ENCODE data around the gene VRK3. TPM values are rescaled to one million over a fixed set of nuclear protein-coding genes. Genes with fewer than 3 reads are reported as not detected.

The VRK3 gene
- total and polyA plus RNA-seq, 2 donors (not counting 1 experiment from before 2014, with no cell fraction given), result 26.9 to 40.6 TPM

- Histone ChIP-seq H3K36me3 (ENCODE audit: control insufficient read depth, insufficient read depth, low read length) (peaks cover 20% of the 10 kb centered on the region), H3K27ac (ENCODE audit: insufficient read depth, low read length) (no peak overlapping the region), H3K9ac (ENCODE audit: insufficient read depth, low read length) (no peak overlapping the region), H3K79me2 (ENCODE audit: control insufficient read depth, insufficient read depth, low read length) (no peaks in the 10 kb centered on the region), H3K4me1 (ENCODE audit: control insufficient read depth, extremely low read depth, insufficient read depth, low read length) (no peaks in the 10 kb centered on the region), H3K4me2 (ENCODE audit: extremely low read depth, insufficient read depth, low read length) (no peak overlapping the region), H4K20me1 (ENCODE audit: control insufficient read depth, extremely low read depth, insufficient read depth, low read length) (no peaks in the 10 kb centered on the region), H3K4me3 (replicated peaks in 1 of 4; ENCODE audit: control extremely low read depth in 1 of 4, insufficient read depth in 1 of 4, low read depth in 3 of 4, low read length in 4 of 4) (no peak overlapping the region), H3K27me3 (ENCODE audit: control insufficient read depth, insufficient read depth, low read length) (no peaks in the 10 kb centered on the region), H2AFZ (ENCODE audit: low read length) (no peak overlapping the region), H3K9me3 (ENCODE audit: control insufficient read depth, insufficient read depth, low read depth, low read length) (peaks cover 13% of the 10 kb centered on the region)
- TF ChIP-seq CTCF (conservative IDR thresholded peaks at IDR 0.05 in 1 of 2, IDR thresholded peaks at IDR 0.05 in 1 of 2; ENCODE audit: low read depth in 1 of 2, low read length in 2 of 2) (no peak), EZH2 (IDR thresholded peaks at IDR 0.05; ENCODE audit: low read length, missing control alignments) (no peak)
- DNase-seq (ENCODE audit: low read depth in 2 of 2), result peak in 1 of 2 donors; percentile 72
Observed at GRCh38 chr19:50047671-50048070, 22.5 kb upstream of the VRK3 start.

DNA sequence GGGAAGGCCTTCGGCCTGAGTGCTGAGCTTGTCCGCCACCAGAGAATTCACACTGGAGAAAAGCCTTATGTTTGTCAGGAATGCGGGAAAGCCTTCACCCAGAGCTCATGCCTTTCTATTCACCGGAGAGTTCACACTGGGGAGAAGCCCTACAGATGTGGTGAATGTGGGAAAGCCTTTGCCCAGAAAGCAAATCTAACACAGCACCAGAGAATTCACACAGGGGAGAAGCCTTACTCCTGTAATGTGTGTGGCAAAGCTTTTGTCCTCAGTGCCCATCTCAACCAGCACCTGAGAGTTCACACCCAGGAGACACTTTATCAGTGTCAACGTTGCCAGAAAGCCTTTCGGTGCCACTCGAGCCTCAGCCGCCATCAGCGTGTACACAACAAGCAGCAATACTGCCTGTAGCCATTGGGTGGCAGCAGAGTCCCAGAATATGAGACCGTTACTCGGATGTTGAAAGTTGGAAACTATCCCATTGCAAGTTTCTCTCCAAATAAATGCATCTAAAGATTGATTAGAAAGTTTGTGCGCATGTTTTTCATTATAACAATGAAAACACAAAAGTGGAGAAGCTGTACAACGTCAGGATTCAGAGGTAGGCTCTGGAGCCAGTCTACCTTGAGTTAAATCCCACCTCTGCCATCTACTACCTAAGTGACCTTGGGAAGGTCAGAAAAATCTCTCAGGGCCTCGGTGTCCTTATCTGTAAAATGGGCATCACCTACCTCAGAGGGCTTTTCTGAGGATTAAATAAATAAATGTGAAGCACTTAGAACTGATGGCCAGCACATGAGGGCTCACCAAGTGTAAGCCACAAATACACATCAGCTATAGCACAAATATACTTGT, 21.7 kb upstream of the VRK3 start:
- no peak overlapping the region for H3K9ac ChIP-seq (ENCODE audit: insufficient read depth, low read length)
- H3K36me3 ChIP-seq (ENCODE audit: control insufficient read depth, insufficient read depth, low read length), result peaks cover 23% of the 10 kb centered on the region
- H3K27me3 ChIP-seq (ENCODE audit: control insufficient read depth, insufficient read depth, low read length), result no peaks in the 10 kb centered on the region
- TF ChIP-seq EZH2 (IDR thresholded peaks at IDR 0.05; ENCODE audit: low read length, missing control alignments) (no peak), CTCF (conservative IDR thresholded peaks at IDR 0.05 in 1 of 2, IDR thresholded peaks at IDR 0.05 in 1 of 2; ENCODE audit: low read depth in 1 of 2, low read length in 2 of 2) (peak; percentile 44 to 56)
- peak in 1 of 2 donors; percentile 30 for DNase-seq (ENCODE audit: low read depth in 2 of 2)
- no peak overlapping the region for H2AFZ ChIP-seq (ENCODE audit: low read length)
- no peak overlapping the region for H3K27ac ChIP-seq (ENCODE audit: insufficient read depth, low read length)
- H3K4me1 ChIP-seq (ENCODE audit: control insufficient read depth, extremely low read depth, insufficient read depth, low read length), result no peaks in the 10 kb centered on the region
- no peak overlapping the region for H3K4me2 ChIP-seq (ENCODE audit: extremely low read depth, insufficient read depth, low read length)
- H3K9me3 ChIP-seq (ENCODE audit: control insufficient read depth, insufficient read depth, low read depth, low read length), result peaks cover 13% of the 10 kb centered on the region
- no peaks in the 10 kb centered on the region for H4K20me1 ChIP-seq (ENCODE audit: control insufficient read depth, extremely low read depth, insufficient read depth, low read length)
- H3K79me2 ChIP-seq (ENCODE audit: control insufficient read depth, insufficient read depth, low read length), result no peaks in the 10 kb centered on the region
- no peak overlapping the region for H3K4me3 ChIP-seq (replicated peaks in 1 of 4; ENCODE audit: control extremely low read depth in 1 of 4, insufficient read depth in 1 of 4, low read depth in 3 of 4, low read length in 4 of 4)

GRCh38 chr19:50044922-50045321, 19.8 kb upstream of the VRK3 start:
- H3K4me1 ChIP-seq (ENCODE audit: control insufficient read depth, extremely low read depth, insufficient read depth, low read length), result no peaks in the 10 kb centered on the region
- peaks cover 33% of the 10 kb centered on the region for H3K36me3 ChIP-seq (ENCODE audit: control insufficient read depth, insufficient read depth, low read length)
- no peaks in the 10 kb centered on the region for H4K20me1 ChIP-seq (ENCODE audit: control insufficient read depth, extremely low read depth, insufficient read depth, low read length)
- peaks cover 13% of the 10 kb centered on the region for H3K9me3 ChIP-seq (ENCODE audit: control insufficient read depth, insufficient read depth, low read depth, low read length)
- H3K79me2 ChIP-seq (ENCODE audit: control insufficient read depth, insufficient read depth, low read length), result no peaks in the 10 kb centered on the region
- H3K4me3 ChIP-seq (replicated peaks in 1 of 4; ENCODE audit: control extremely low read depth in 1 of 4, insufficient read depth in 1 of 4, low read depth in 3 of 4, low read length in 4 of 4), result no peak overlapping the region
- no peak overlapping the region for H3K9ac ChIP-seq (ENCODE audit: insufficient read depth, low read length)
- H3K4me2 ChIP-seq (ENCODE audit: extremely low read depth, insufficient read depth, low read length), result no peak overlapping the region
- no peak for DNase-seq (ENCODE audit: low read depth in 2 of 2)
- H2AFZ ChIP-seq (ENCODE audit: low read length), result no peak overlapping the region
- TF ChIP-seq EZH2 (IDR thresholded peaks at IDR 0.05; ENCODE audit: low read length, missing control alignments), result no peak
- no peak for TF ChIP-seq CTCF (conservative IDR thresholded peaks at IDR 0.05 in 1 of 2, IDR thresholded peaks at IDR 0.05 in 1 of 2; ENCODE audit: low read depth in 1 of 2, low read length in 2 of 2)
- H3K27me3 ChIP-seq (ENCODE audit: control insufficient read depth, insufficient read depth, low read length), result no peaks in the 10 kb centered on the region
- H3K27ac ChIP-seq (ENCODE audit: insufficient read depth, low read length), result no peak overlapping the region
